Activated CD8-positive, alpha-beta T cell treated with anti-CD3 and anti-CD28 coated beads for 36 hours (primary cell): ENCODE data around the gene THADA. TPM values are rescaled to one million over a fixed set of nuclear protein-coding genes. Genes with fewer than 3 reads are reported as not detected.

Experiments used
- ATAC-seq: fragments of 200-7000 bp; cut with Tn5 transposase; one replicate; pipeline ENCODE4 v1.10.0; 2021; ENCODE audit warnings: mild to moderate bottlenecking, moderate library complexity
- CTCF ChIA-PET: fragments of 350-600 bp; sonication (Branson Sonifier 250); formaldehyde crosslinking; loops from one replicate; lab custom pipeline; 2021; ENCODE audit warnings: antibody characterized with exemption; lab: Charles Lee
- POLR2A ChIA-PET: fragments of 350-600 bp; sonication (Branson Sonifier 250); formaldehyde crosslinking; loops from one replicate; lab custom pipeline; 2021; ENCODE audit warnings: antibody characterized with exemption; lab: Charles Lee
- DNase-seq: peaks from one replicate; pipeline ENCODE4 v3.0.0-alpha.2; 2020
- H3K27ac Mint-ChIP-seq: one replicate; pipeline ENCODE4 v1.8.0; 2021; ENCODE audit warnings: mild to moderate bottlenecking, mixed read lengths
- H3K27me3 Mint-ChIP-seq: one replicate; pipeline ENCODE4 v1.8.0; 2021; ENCODE audit warnings: mixed read lengths
- H3K36me3 Mint-ChIP-seq: one replicate; pipeline ENCODE4 v1.8.0; 2021; ENCODE audit warnings: low read depth, mixed read lengths
- H3K4me1 Mint-ChIP-seq: one replicate; pipeline ENCODE4 v1.8.0; 2021; ENCODE audit warnings: low read depth, mixed read lengths
- H3K4me3 Mint-ChIP-seq: one replicate; pipeline ENCODE4 v1.8.0; 2021; ENCODE audit warnings: mild to moderate bottlenecking, moderate library complexity, mixed read lengths
- H3K9me3 Mint-ChIP-seq: one replicate; pipeline ENCODE4 v1.8.0; 2021; ENCODE audit warnings: mixed read lengths
- intact Hi-C: fragments of 100-400 bp; cut with micrococcal nuclease; formaldehyde crosslinking; loops from one replicate; pipeline ENCODE4 v1.10.0; 2022
- total RNA-seq, 2 experiments: library from RNA; stranded (reverse); gene quantifications; one replicate each; pipeline ENCODE4 v1.2.3, GENCODE V29; 2021
- TF ChIP-seq, protein P1 (sequence below): fragments of 200-600 bp; IDR thresholded peaks from one replicate; pipeline ENCODE4 v1.8.0; 2022; ENCODE audit warnings: antibody characterized with exemption, mild to moderate bottlenecking

The THADA gene
- total RNA-seq, 2 experiments from 2014 or later: 31.3 to 31.6 TPM

DNA sequence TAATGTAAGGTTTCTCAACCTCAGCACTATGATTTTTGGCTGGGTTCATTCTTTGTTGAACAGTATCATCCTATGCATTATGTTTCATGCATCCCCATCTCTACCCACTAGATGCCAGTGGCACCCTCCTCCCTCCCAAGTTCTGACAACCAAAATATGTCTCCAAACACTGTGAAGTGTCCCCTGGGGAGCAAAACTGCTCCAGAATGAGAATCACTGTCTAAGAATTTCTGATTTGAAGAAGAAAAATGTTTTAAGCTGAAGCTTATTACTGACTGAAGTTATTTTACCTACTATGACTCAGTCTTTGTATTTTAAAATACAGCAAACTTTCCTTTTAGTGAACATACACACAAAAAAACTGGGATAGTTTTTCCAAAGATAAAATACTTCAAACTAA lies 3.4 kb downstream of the THADA start:
- Mint-ChIP-seq H3K4me3 (no peak overlapping the region), H3K9me3 (no peaks in the 10 kb centered on the region), H3K27ac (no peak overlapping the region), H3K36me3 (peaks cover 18% of the 10 kb centered on the region), H3K4me1 (peaks cover 29% of the 10 kb centered on the region), H3K27me3 (no peaks in the 10 kb centered on the region)
- ChIA-PET CTCF (interaction anchor here (1.4 kb wide), 1 partner anchor 16 kb away, joined by 8 read pairs; no protein-coding TSS in a partner anchor), POLR2A (interaction anchor here (0.6 to 0.8 kb wide), 3 partner anchors 81 to 188 kb away, joined by 3 read pairs; no protein-coding TSS in a partner anchor)
- TF ChIP-seq, protein P1, sequence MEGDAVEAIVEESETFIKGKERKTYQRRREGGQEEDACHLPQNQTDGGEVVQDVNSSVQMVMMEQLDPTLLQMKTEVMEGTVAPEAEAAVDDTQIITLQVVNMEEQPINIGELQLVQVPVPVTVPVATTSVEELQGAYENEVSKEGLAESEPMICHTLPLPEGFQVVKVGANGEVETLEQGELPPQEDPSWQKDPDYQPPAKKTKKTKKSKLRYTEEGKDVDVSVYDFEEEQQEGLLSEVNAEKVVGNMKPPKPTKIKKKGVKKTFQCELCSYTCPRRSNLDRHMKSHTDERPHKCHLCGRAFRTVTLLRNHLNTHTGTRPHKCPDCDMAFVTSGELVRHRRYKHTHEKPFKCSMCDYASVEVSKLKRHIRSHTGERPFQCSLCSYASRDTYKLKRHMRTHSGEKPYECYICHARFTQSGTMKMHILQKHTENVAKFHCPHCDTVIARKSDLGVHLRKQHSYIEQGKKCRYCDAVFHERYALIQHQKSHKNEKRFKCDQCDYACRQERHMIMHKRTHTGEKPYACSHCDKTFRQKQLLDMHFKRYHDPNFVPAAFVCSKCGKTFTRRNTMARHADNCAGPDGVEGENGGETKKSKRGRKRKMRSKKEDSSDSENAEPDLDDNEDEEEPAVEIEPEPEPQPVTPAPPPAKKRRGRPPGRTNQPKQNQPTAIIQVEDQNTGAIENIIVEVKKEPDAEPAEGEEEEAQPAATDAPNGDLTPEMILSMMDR: no peak
- ATAC-seq: no peak
- DNase-seq: no peak
- intact Hi-C loops: no loop called here

DNA sequence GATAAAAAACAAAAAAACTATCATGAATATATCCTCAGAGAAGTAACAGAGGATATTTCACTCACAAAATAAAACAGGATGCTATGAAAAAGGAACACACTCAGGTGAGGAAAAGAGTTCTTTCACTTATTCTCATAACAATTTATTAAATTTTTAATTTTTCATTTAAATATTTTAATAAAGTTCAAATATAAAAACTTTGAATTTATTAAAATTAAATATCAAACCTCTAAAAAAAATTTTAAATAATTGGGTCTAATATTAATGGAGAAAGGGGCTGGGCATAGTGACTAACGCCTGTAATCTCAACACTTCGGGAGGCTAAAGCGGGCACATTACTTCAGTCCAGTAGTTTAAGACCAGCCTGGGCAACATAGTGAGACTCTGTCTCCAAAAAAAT lies 10.1 kb downstream of the THADA start:
- ChIA-PET CTCF (interaction anchor here (4.1 kb wide), 1 partner anchor 9 kb away, joined by 31 read pairs; no protein-coding TSS in a partner anchor), POLR2A (no interaction called here)
- TF ChIP-seq, protein P1: no peak
- no peak for DNase-seq
- H3K27me3 Mint-ChIP-seq: no peaks in the 10 kb centered on the region
- H3K36me3 Mint-ChIP-seq: peaks cover 37% of the 10 kb centered on the region
- H3K27ac Mint-ChIP-seq: no peak overlapping the region
- no peaks in the 10 kb centered on the region for H3K9me3 Mint-ChIP-seq
- intact Hi-C loops: no loop called here
- no peak overlapping the region for H3K4me3 Mint-ChIP-seq
- ATAC-seq: no peak
- peaks cover 11% of the 10 kb centered on the region for H3K4me1 Mint-ChIP-seq

DNA sequence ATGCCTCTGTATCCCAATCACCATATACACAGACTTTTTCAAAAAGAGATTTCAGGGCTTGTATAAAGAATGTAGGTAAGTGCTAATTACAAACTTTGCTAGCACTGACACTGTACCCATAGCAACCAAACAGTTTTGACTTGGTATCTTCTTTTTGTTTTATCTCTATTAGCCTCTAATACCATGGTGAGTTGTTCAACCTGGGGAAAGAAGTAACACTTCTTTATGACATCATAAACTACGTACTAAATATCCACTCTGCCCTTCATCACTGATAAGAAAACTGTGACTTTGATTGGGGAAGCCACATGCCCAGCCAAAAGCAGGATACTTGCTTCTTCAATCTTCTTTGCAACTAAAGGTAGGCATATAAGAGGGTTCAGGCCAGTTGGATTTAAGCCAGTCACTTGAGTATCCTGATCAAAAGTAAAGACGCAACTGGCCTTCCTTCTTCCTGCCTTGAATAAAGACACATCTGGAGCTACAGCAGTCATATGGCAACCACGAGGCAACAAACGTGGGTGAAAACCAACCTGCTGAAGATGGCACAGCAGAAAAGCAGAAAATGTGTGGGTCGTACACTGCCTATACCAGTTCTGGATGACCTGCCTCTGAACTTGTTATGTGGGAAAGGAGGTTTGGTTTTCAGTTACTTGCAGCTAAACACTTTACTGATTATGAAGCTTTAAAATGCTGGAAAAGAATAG lies 16.4 kb downstream of the THADA start:
- Mint-ChIP-seq H3K27me3 (no peaks in the 10 kb centered on the region), H3K36me3 (peaks cover 53% of the 10 kb centered on the region), H3K4me3 (no peak overlapping the region), H3K4me1 (peaks cover 6% of the 10 kb centered on the region), H3K27ac (peak overlapping the region; percentile 32), H3K9me3 (no peaks in the 10 kb centered on the region)
- DNase-seq: no peak
- TF ChIP-seq, protein P1: no peak
- POLR2A ChIA-PET: interaction anchor here (0.6 kb wide), 2 partner anchors 14 to 752 kb away, joined by 3 read pairs; no protein-coding TSS in a partner anchor
- CTCF ChIA-PET: interaction anchor here (0.7 to 1.4 kb wide), 2 partner anchors 10 to 20 kb away, joined by 3 to 5 read pairs; no protein-coding TSS in a partner anchor
- intact Hi-C loops: no loop called here
- ATAC-seq: no peak

DNA sequence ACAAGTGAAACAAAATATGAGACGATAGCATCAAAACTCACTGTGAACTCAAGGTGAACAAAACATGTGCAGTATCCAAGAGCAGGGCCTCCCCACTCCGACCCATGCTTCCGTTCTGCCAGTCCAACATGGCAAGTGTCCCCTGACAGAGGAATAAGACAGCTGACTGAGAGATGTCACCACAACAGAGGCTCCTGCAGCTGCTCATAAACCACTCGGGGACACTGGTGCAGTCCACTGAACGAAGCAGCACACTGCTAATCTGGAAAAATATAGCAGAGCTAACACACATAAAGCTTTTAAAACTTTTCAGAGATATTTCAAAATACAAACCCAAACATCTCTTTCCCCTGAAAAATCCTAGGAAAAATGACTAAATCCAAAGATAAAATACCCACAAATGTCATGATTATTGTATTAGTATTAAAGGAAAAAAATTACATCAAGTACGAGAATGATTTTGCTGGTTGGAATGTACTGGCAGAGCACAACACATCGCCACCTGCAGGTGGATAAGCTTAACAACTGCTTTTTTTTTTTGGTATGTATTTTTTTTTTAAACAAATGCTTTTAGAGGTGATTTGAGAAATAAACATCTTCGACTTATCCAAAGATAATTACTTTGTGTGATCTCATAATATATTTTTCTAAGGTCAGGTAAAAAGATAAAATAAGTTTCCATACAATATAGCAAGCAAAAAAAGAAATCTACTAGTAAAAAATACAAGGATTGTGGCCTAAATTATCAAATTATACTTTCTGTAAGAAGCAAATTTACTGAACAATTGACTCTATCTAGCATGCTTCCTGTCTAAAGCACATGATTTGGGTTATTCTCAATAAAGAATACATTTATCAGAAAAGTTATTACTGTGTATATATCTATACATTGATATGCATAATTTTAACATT lies 18.6 kb downstream of the THADA start:
- intact Hi-C loops: no loop called here
- Mint-ChIP-seq H3K9me3 (no peaks in the 10 kb centered on the region), H3K4me1 (peaks cover 7% of the 10 kb centered on the region), H3K36me3 (peaks cover 51% of the 10 kb centered on the region), H3K27me3 (no peaks in the 10 kb centered on the region), H3K4me3 (no peak overlapping the region), H3K27ac (no peak overlapping the region)
- TF ChIP-seq, protein P1: peak; percentile 86
- DNase-seq: peak; percentile 40
- POLR2A ChIA-PET: interaction anchor here (0.6 to 1.3 kb wide), 2 partner anchors 10 to 322 kb away, joined by 3 read pairs; no protein-coding TSS in a partner anchor
- ATAC-seq: no peak
- CTCF ChIA-PET: interaction anchor here (0.6 to 3.8 kb wide), 37 partner anchors 9 to 1398 kb away, joined by 3 to 62 read pairs (median 4); partner anchors contain the start of gene THADA
